Left ventricle myocardium inferior (tissue), 1 donor: ENCODE measurements around the gene EXOSC7. TPM values are rescaled to one million over a fixed set of nuclear protein-coding genes. Genes with fewer than 3 reads are reported as not detected.

ENCODE experiments used
- DNase-seq: peaks from one replicate; pipeline ENCODE4 v3.0.0-alpha.2; 2020
- H3K27ac ChIP-seq: fragments of 200-600 bp; replicated peaks from 2 replicates; pipeline ENCODE4 v1.8.0; 2021
- H3K27me3 ChIP-seq: fragments of 200-600 bp; 2 replicates; pipeline ENCODE4 v1.8.0; 2021; ENCODE audit warnings: low read depth
- H3K36me3 ChIP-seq: fragments of 200-600 bp; 2 replicates; pipeline ENCODE4 v1.8.0; 2021
- H3K4me1 ChIP-seq: fragments of 200-600 bp; 2 replicates; pipeline ENCODE4 v1.8.0; 2021
- H3K4me3 ChIP-seq: fragments of 200-600 bp; 2 replicates; pipeline ENCODE4 v1.8.0; 2021; ENCODE audit warnings: mild to moderate bottlenecking, moderate library complexity
- H3K9me3 ChIP-seq: fragments of 200-600 bp; replicated peaks from 2 replicates; pipeline ENCODE4 v1.8.0; 2021
- intact Hi-C: fragments of 100-400 bp; cut with micrococcal nuclease; formaldehyde crosslinking; loops from one replicate; pipeline ENCODE4 v1.11.0; 2022
- total RNA-seq: library from RNA; stranded (reverse); fragmentation: NEBNext Ultra II Directional; extraction: Animal tissue kit (Norgen Biotek cat#: 25700); gene quantifications from one replicate; pipeline ENCODE4 v1.2.1, GENCODE V29; 2021
- TF ChIP-seq, protein P1 (sequence below): fragments of 200-600 bp; IDR thresholded peaks from 2 replicates; pipeline ENCODE4 v1.8.0; 2021; ENCODE audit warnings: antibody characterized with exemption, mild to moderate bottlenecking, borderline replicate concordance
- donor health status: DM: no; HTN: yes; CAD: no; lungs with severe emphysema.

The EXOSC7 gene
- total RNA-seq, 1 donor from 2014 or later = 27.2 TPM

DNA sequence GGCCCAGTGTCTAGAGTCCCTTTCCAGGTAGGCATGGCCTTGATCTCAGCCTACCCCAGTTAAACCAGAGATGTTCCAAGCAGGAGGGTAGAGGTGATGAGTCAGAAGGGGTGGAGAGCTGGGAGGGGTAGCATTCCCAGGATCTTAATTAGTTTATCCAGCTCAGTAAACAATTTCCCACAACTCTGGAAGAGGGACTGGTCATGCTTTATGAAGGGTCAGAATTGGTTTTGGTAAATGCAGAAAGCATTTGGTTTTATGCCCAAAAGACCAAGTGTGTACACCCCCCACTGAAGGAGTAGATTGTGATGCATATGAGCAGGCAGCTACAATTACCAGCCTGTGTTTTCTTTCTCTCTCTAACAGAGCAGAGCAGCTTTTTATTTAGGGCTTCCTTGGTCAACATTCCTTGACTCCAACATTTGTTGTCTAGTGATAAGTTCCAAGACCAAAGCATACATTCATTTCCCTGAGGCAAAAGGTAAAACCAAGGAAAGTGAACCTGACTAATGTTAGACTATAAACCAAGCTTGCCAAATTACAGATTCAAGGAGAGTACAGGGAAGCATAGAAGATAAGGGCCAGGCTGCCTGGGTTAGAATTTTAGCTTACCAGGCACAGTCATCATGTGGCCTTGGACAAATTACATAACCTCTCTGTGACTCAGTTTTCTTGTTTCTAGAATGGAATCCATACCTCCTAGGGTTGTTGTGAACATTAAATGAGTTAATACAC lies 17.6 kb downstream of the EXOSC7 start:
- H3K36me3 ChIP-seq = peaks cover 38% of the 10 kb centered on the region
- no peaks in the 10 kb centered on the region for H3K27me3 ChIP-seq
- TF ChIP-seq, protein P1, sequence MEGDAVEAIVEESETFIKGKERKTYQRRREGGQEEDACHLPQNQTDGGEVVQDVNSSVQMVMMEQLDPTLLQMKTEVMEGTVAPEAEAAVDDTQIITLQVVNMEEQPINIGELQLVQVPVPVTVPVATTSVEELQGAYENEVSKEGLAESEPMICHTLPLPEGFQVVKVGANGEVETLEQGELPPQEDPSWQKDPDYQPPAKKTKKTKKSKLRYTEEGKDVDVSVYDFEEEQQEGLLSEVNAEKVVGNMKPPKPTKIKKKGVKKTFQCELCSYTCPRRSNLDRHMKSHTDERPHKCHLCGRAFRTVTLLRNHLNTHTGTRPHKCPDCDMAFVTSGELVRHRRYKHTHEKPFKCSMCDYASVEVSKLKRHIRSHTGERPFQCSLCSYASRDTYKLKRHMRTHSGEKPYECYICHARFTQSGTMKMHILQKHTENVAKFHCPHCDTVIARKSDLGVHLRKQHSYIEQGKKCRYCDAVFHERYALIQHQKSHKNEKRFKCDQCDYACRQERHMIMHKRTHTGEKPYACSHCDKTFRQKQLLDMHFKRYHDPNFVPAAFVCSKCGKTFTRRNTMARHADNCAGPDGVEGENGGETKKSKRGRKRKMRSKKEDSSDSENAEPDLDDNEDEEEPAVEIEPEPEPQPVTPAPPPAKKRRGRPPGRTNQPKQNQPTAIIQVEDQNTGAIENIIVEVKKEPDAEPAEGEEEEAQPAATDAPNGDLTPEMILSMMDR = no peak
- H3K4me3 ChIP-seq = no peak overlapping the region
- H3K9me3 ChIP-seq = no peaks in the 10 kb centered on the region
- DNase-seq = no peak
- intact Hi-C loops = no loop called here
- peaks cover 69% of the 10 kb centered on the region for H3K4me1 ChIP-seq
- H3K27ac ChIP-seq = peak overlapping the region; percentile 46

- Histone ChIP-seq H3K27me3 (no peaks in the 10 kb centered on the region), H3K9me3 (no peaks in the 10 kb centered on the region), H3K4me1 (peaks cover 65% of the 10 kb centered on the region), H3K27ac (peak overlapping the region; percentile 62), H3K36me3 (peaks cover 44% of the 10 kb centered on the region), H3K4me3 (no peak overlapping the region)
- DNase-seq = no peak
- TF ChIP-seq, protein P1 = no peak
- intact Hi-C loops = no loop called here
Observed at GRCh38 chr3:44995142-44995770, 19.2 kb downstream of the EXOSC7 start.

DNA sequence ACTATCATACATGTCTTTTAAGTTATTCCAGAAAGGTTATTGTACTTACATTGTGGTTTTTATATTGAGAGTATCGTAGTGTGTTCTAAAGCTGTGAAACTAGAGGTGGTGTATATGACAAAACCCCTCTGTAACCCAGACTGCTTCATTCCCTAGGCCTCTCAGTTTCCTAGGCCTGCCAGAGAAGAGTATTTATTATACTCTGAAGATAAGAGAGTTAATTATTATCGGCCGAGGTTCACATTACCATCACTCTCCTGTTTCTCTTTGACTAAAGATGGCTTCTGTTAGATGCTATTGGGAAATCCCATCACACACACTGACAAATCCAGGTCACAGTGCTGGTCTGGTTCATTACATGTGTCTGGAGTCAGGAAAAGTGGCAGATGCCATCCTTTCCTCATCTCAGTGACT lies 20.5 kb downstream of the EXOSC7 start:
- TF ChIP-seq, protein P1 = no peak

GRCh38 chr3:44999782-45000181 lies 23.7 kb downstream of the EXOSC7 start:
- H3K9me3 ChIP-seq = peaks cover 3% of the 10 kb centered on the region
- H3K27me3 ChIP-seq = no peaks in the 10 kb centered on the region
- H3K27ac ChIP-seq = no peak overlapping the region
- H3K36me3 ChIP-seq = peaks cover 61% of the 10 kb centered on the region
- no peak for DNase-seq
- intact Hi-C loops = no loop called here
- no peak overlapping the region for H3K4me3 ChIP-seq
- TF ChIP-seq, protein P1 = no peak
- H3K4me1 ChIP-seq = peaks cover 67% of the 10 kb centered on the region

More for the DNA sequence above, 20.5 kb downstream of the EXOSC7 start:
- DNase-seq = no peak
- intact Hi-C loops = no loop called here
- H3K36me3 ChIP-seq = peaks cover 48% of the 10 kb centered on the region
- H3K4me1 ChIP-seq = peaks cover 65% of the 10 kb centered on the region
- H3K4me3 ChIP-seq = no peak overlapping the region
- H3K27me3 ChIP-seq = no peaks in the 10 kb centered on the region
- no peaks in the 10 kb centered on the region for H3K9me3 ChIP-seq
- H3K27ac ChIP-seq = peak overlapping the region; percentile 62

DNA sequence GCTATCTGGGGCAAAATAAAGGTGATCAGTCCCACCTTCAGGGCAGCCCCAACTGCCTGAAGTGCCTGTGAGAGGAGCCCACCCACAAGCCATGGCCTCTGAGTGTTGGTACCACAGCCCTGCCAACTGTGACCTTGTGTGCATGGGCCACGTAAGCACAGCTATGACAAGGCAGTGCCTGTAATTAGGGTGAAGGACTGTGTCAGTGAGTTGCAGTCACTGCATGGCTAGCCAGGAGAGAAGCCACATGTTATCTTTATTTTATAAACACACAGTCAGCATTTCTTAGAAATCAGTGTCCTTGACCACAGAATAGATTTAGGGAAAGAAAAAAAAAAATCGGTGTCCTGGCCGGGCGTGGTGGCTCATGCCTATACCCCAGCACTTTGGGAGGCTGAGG lies 24.8 kb downstream of the EXOSC7 start:
- DNase-seq = no peak
- Histone ChIP-seq H3K4me1 (peaks cover 57% of the 10 kb centered on the region), H3K27ac (no peak overlapping the region), H3K36me3 (peaks cover 71% of the 10 kb centered on the region), H3K4me3 (no peak overlapping the region), H3K9me3 (peaks cover 8% of the 10 kb centered on the region), H3K27me3 (no peaks in the 10 kb centered on the region)
- TF ChIP-seq, protein P1 = no peak
- intact Hi-C loops = no loop called here
